Stimulated activated CD4-positive, alpha-beta T cell treated with anti-CD3 and anti-CD28 coated beads, Interleukin-1b, Interleukin-23, amount 100 ng/mL, for 1 hour (primary cell): ENCODE results near the gene ZNF117.
"Not testable (repeated sequence)": the region's sequence is repeated elsewhere in the genome, so short reads cannot be mapped to it uniquely, and the experiment has no call there.

Experiments
- DNase-seq, 2 donors: peaks; one replicate each; pipeline ENCODE4 v3.0.0-alpha.2; 2020; ENCODE audit warnings: low read depth in 2 of 2

Gene ZNF117

DNA sequence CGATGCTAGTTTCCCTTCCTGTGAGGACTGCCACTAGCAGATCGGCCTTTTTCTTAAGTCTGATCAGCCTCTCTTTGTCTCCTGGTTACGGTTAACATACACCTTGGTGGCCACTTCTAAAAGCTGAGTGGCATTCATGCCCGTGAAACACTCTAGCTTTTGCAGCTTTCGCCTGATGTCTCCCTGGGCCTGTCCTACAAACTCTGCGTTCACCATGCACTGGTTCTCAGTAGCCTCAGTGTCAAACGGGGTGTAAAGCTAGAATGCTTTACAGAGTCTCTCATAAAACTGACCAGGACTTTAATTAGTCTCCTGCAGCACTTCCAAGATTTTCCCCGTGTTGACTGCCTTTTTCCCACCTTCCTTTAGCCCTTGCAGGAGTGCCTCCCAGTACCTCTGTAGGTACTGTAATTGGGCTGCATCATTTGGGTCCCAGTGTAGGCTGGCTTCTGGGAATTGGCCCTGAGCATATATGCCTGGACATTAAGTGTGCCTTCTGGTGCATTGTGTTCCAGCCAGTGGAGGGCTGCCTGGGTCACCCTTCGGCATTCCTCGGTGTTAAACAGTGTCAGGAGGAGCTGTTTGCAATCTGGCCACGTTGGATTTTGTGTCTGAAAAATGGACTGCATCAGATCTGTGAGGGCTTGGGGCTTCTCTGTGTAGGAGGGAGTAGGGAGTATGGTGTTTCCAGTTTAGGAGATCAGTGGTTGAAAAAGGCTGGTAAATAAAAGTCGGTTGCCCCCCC lies 6.5 kb upstream of the ZNF117 start:
- DNase-seq = no peak

- DNase-seq = no peak
Observed at GRCh38 chr7:64996305-64996704, 5.5 kb upstream of the ZNF117 start.

- no peak for DNase-seq
Observed at GRCh38 chr7:64993901-64994300, 3.1 kb upstream of the ZNF117 start.

DNA sequence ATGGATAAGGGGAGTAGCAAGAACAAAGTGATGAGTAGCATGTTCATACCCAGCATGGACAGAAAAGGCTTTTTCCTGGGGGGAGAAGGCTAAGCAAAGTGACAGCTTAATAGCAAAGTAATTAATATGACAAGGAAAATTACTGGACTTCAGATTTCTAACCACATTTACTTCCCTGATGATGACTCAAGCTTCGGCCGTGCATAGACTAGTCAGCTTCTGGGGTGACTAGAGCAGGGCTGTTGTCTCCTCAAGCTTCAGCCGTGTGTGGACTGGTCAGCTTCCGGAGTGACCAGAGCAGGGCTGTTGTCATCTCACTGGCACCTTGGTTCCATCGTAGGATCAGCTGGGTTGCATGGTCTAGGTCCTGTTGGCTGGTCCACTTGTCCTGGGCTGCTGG lies 2.1 kb upstream of the ZNF117 start:
- no peak for DNase-seq

DNA sequence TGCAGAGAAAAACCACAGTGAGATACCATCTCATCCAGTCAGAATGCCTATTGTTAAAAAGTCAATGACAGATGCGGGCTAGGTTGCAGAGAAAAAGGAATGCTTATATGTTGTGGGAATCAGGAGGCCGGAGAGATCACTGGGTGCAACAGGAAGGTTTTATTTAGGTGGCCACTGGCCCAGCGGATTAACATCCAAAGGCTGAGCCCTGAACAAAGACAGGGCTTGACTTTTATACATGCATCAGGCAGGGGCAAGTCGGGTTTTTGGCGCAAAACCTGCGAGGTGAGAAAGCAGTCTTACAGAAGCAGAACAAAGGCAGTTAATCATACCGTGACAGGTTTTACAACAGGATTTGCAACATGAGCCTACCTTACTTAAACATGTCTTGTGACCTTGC lies 620 bp downstream of the ZNF117 start:
- DNase-seq = no peak

GRCh38 chr7:64978497-64979203 lies 12.2 kb downstream of the ZNF117 start:
- DNase-seq = no peak

- DNase-seq = no peak
Observed at GRCh38 chr7:64965594-64965993, 25.2 kb downstream of the ZNF117 start.

DNA sequence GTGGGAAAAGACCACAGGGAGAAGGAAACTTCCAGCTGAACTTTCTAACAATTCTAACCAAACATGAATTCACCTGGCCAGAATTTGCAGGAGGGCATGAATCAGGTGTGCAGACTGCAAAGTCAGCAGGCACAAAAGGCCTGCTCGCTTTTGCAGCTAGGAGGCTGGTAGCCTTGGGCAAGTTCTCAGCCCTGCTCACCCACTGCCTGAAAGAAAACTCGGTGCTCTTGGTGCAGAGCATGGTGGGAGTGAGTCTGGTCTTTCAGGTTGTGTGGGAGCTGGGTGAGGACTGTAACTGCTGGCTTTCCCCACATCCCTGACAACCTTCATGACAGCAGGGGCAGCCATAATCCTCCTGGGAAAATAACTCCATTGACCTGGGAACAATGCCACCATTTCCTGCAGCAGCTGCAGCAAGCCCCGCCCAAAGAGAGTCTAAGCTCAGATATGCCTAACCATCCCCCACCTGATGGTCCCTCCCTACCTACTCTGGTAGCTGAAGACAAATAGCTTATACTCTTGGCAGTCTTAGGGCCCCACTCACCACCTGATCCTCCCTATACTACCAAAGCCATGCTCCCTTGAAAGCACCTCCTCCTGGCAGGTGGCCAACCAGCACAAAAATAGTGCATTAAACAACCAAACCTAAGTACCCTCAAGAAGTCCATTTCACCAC lies 31.6 kb downstream of the ZNF117 start:
- no peak for DNase-seq

DNA sequence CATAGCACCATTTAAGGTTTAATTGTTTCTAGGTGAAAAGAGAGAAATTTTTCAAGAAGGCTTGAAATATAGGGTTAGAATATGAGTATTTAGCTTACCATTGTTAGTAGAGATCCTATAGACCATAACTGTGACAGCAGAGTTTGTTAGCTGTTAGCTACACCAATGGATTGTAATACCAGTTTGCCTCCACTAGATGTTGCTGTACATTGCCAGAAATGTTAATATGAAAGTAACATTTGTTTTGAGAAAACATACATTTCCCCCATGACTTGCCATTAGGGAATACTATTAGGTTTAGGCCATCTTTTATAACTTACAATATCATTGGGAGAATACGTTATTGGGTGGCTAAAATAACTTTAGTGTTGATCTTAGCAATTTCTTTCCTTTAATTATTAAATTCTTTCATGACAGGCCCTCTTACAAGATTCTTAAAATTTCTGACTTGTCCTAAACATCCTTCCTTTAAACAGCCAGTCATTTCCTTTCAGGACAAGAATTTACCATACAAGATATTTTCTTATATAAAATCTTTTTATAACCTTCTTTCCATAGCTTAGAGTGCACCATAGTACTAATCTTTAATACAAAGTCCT lies 39.5 kb downstream of the ZNF117 start:
- DNase-seq = no peak

DNA sequence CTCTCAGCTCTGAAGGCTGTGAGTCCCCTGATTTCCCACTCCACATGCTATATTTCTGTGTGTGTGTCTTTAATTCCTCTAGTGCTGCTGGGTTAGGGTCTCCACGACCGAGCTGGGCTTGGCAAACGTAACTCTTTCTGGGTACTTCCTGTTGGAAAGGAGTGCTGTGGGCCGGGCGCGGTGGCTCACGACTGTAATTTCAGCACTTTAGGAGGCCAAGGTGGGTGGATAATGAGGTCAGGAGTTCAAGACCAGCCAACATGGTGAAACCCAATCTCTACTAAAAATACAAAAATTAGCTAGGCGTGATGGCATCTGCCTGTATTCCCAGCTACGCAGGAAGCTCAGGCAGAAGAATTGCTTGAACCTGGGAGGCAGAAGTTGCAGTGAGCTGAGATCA lies 40.2 kb downstream of the ZNF117 start:
- not testable (repeated sequence) for DNase-seq

- DNase-seq = not testable (repeated sequence)
Observed at GRCh38 chr7:64948774-64949173, 42.1 kb downstream of the ZNF117 start.

DNA sequence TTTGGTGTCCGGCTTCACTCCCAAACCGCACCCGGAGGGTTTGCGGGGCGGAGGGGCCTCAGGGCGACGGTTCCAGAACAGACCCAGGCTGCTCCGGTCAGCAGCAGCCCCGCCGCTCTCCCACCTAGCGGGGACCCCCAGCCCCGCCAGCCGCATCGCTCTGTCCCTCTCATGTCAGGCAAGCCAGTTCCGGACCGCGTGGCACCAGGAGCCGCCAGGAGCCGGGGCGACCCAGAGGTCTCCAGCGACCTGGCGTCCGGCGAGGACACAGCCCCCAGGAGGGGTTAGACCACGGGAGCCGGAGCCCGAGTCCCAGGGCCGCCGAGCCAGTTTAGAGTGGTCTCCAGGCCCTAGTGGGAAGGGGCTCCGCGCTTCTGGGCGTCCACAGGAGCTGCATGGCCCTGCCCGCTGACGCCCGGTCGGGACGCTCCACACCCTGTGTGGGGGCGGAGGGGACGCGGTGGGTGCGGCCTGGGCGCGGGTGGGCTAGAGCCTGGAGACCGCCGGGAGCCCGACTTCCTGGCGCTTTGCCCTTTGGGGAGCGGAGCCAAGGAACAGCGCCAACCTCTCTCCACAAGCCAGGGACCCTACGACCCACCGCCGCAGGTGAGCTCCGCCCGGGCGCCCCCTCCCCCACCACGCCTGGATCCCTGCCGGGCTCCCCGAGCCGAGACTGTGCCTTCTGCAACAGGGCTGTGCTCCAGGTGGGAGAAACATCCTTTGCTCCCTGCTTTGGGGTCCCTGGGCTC lies 43.4 kb downstream of the ZNF117 start:
- DNase-seq = no peak

DNA sequence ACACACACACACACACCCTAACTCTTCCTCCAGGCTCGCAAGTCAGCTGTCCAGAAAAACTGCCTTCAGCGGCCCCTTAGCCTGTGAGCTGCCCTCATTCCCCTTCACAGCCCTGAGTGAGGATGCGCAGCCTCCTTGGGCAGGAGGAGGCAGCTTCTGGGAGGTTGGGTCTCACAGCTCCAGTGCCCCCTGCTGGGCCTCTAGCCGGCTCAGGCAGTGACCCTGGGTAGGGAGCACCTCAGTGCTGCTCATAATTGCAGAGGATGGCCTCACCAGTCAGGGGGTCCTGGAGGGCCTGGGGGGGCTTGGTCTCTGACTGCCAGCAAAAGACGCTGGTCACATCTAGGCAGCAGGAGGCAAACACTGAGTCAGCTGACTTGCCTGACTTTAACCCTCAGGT lies 44.1 kb downstream of the ZNF117 start:
- no peak for DNase-seq

DNA sequence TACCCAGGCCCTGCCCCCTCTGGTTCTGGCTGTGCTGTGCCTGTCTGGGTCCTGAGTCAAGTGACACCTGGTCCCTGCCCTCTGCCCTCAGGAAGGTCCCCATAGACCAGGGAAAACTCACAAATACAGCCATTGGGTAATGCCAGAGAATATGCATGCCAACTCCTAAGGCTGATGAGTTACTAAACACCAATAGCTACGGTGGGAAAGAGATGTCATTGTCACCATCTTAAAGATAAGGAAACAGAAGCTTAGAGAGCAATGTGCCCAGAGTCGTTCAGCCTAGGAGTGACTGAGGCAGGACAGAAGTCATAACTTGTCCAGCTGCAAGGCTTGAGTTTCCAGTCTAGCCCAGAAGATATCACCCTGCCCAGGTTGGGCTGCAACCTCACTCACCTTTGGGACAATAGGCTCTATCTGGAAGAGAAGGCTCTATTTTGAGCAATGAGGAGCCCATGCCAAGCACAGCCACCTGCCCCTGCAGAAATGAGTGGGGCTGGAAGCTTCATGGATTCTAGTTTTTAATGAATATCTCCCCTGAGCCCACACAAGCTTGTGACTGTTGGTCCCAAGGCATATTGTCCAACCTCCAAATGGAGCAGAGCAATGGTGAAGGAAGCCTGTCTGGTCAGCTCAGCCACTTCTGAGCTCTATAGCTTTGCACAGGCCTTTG lies 45.2 kb downstream of the ZNF117 start:
- no peak for DNase-seq

- not testable (repeated sequence) for DNase-seq
Observed at GRCh38 chr7:64944667-64945502, 46.0 kb downstream of the ZNF117 start.

- not testable (repeated sequence) for DNase-seq
Observed at GRCh38 chr7:64940021-64940420, 50.8 kb downstream of the ZNF117 start.

DNA sequence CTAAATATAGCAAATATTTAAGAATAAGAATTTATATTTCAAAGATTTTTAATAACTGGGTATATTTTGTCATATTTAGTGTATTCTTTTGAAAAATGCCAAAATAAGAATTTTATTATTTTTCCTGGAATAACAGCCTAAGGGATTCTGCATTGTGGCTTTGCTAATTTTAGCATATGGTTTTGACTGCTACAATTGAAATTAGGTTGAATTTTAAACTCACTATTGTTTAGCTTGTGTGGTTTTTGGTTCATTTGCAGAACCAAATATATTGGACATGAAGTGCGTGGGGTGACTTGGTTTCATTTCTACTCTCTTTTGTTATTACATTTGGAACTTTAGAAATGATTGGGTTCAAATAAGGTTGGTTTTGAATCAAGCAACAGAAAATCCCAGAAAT lies 52.3 kb downstream of the ZNF117 start:
- DNase-seq = no peak

GRCh38 chr7:64934478-64934877 lies 56.4 kb downstream of the ZNF117 start:
- no peak for DNase-seq

- not testable (repeated sequence) for DNase-seq
Observed at GRCh38 chr7:64928252-64929187, 62.3 kb downstream of the ZNF117 start.
